Osteoblast (primary cell): ENCODE results near the gene DLGAP1. TPM values are rescaled to one million over a fixed set of nuclear protein-coding genes. Genes with fewer than 3 reads are reported as not detected.

Source experiments
- DNase-seq: peaks from one replicate; pipeline ENCODE4 v3.0.0; 2011; ENCODE audit warnings: low spot score, mixed read lengths; ENCODE audit not compliant: insufficient read length; ENCODE audit errors: missing footprints
- H2AFZ ChIP-seq: 2 replicates; pipeline ENCODE4 v1.6.0; 2011; ENCODE audit warnings: mild to moderate bottlenecking, low read length
- H3K27ac ChIP-seq: 2 replicates; pipeline ENCODE4 v1.5.1; 2011; ENCODE audit warnings: mild to moderate bottlenecking, low read depth, low read length, moderate library complexity
- H3K27me3 ChIP-seq: 2 replicates; pipeline ENCODE4 v1.6.0; 2012; ENCODE audit warnings: mild to moderate bottlenecking, control low read depth, inconsistent platforms, low read length, moderate library complexity; ENCODE audit not compliant: insufficient read depth
- H3K36me3 ChIP-seq: 2 replicates; pipeline ENCODE4 v1.5.1; 2011; ENCODE audit warnings: mild to moderate bottlenecking, low read length, control low read depth, moderate library complexity; ENCODE audit not compliant: insufficient read depth
- H3K4me1 ChIP-seq: 2 replicates; pipeline ENCODE4 v1.5.1; 2011; ENCODE audit warnings: mild to moderate bottlenecking, low read length, control low read depth, moderate library complexity; ENCODE audit not compliant: insufficient read depth
- H3K4me2 ChIP-seq: 2 replicates; pipeline ENCODE4 v1.6.0; 2011; ENCODE audit warnings: mild to moderate bottlenecking, low read length; ENCODE audit not compliant: insufficient read depth
- H3K4me3 ChIP-seq: fragments of 200-600 bp; sonication (generic); 3 replicates; pipeline ENCODE4 v1.5.1; 2012; ENCODE audit warnings: mild to moderate bottlenecking, low read length, inconsistent platforms; ENCODE audit not compliant: insufficient read depth
- H3K79me2 ChIP-seq: 2 replicates; pipeline ENCODE4 v1.6.0; 2012; ENCODE audit warnings: mild to moderate bottlenecking, low read length, control low read depth, inconsistent platforms; ENCODE audit not compliant: insufficient read depth
- H3K9me3 ChIP-seq: 2 replicates; pipeline ENCODE4 v1.5.1; 2011; ENCODE audit warnings: low read depth, low read length, control low read depth
- H4K20me1 ChIP-seq: 2 replicates; pipeline ENCODE4 v1.6.0; 2012; ENCODE audit warnings: mild to moderate bottlenecking, low read length, control low read depth; ENCODE audit not compliant: insufficient read depth
- CTCF ChIP-seq: IDR thresholded peaks from 2 replicates; pipeline ENCODE4 v1.5.1; 2011; ENCODE audit warnings: mild to moderate bottlenecking, low read depth, low read length, moderate library complexity; ENCODE audit errors: extremely low read depth
- total RNA-seq: library from RNA; depleted of rRNA; stranded (reverse); fragments of >200 nt; gene quantifications from 2 replicates; pipeline ENCODE4 v1.2.3, GENCODE V29; 2012

DLGAP1 gene
- total RNA-seq, 1 donor, result not detected

GRCh38 chr18:3453540-3454364 lies 1001.4 kb downstream of the DLGAP1 start:
- H3K9me3 ChIP-seq, result no peaks in the 10 kb centered on the region
- H3K27ac ChIP-seq, result peak overlapping the region; percentile 98
- no peaks in the 10 kb centered on the region for H3K27me3 ChIP-seq
- no peak overlapping the region for H2AFZ ChIP-seq
- no peak for TF ChIP-seq CTCF
- peaks cover 15% of the 10 kb centered on the region for H4K20me1 ChIP-seq
- H3K4me2 ChIP-seq, result peak overlapping the region; percentile 85
- H3K4me1 ChIP-seq, result peaks cover 47% of the 10 kb centered on the region
- H3K36me3 ChIP-seq, result peaks cover 26% of the 10 kb centered on the region
- peak; percentile 83 for DNase-seq
- peak overlapping the region; percentile 92 for H3K4me3 ChIP-seq
- peaks cover 83% of the 10 kb centered on the region for H3K79me2 ChIP-seq

- TF ChIP-seq CTCF, result no peak
- H2AFZ ChIP-seq, result peak overlapping the region; percentile 3
- DNase-seq, result no peak
These were observed 1002.2 kb downstream of the DLGAP1 start for GRCh38 chr18:3452750-3453539.

GRCh38 chr18:3451989-3452749 lies 1002.9 kb downstream of the DLGAP1 start:
- DNase-seq, result peak; percentile 48

More at GRCh38 chr18:3452750-3453539, 1002.2 kb downstream of the DLGAP1 start:
- H3K4me2 ChIP-seq, result peak overlapping the region; percentile 85
- H3K27me3 ChIP-seq, result no peaks in the 10 kb centered on the region
- H3K4me1 ChIP-seq, result peaks cover 39% of the 10 kb centered on the region
- H3K27ac ChIP-seq, result peak overlapping the region; percentile 98
- H3K79me2 ChIP-seq, result peaks cover 76% of the 10 kb centered on the region
- peaks cover 15% of the 10 kb centered on the region for H4K20me1 ChIP-seq
- H3K9me3 ChIP-seq, result no peaks in the 10 kb centered on the region
- peaks cover 18% of the 10 kb centered on the region for H3K36me3 ChIP-seq
- peak overlapping the region; percentile 92 for H3K4me3 ChIP-seq

More at GRCh38 chr18:3451989-3452749, 1002.9 kb downstream of the DLGAP1 start:
- Histone ChIP-seq H3K27me3 (no peaks in the 10 kb centered on the region), H3K9me3 (no peaks in the 10 kb centered on the region), H2AFZ (peak overlapping the region; percentile 3), H3K27ac (peak overlapping the region; percentile 98), H3K4me1 (peaks cover 45% of the 10 kb centered on the region), H4K20me1 (peaks cover 15% of the 10 kb centered on the region), H3K4me2 (peak overlapping the region; percentile 85), H3K4me3 (peak overlapping the region; percentile 92), H3K36me3 (peaks cover 11% of the 10 kb centered on the region), H3K79me2 (peaks cover 69% of the 10 kb centered on the region)
- TF ChIP-seq CTCF, result no peak
